Endodermal cell (in vitro differentiated cells): Measurements from ENCODE around the gene MOXD1. TPM values are rescaled to one million over a fixed set of nuclear protein-coding genes. Genes with fewer than 3 reads are reported as not detected.

ENCODE experiments used
- DNase-seq: peaks from one replicate; pipeline ENCODE4 v3.0.0-alpha.2; 2017
- H3K27ac ChIP-seq: 2 replicates; pipeline ENCODE4 v1.5.1; 2013; ENCODE audit warnings: mild to moderate bottlenecking, low read depth, low read length, moderate library complexity
- H3K27me3 ChIP-seq: 2 replicates; pipeline ENCODE4 v1.6.1; 2013; ENCODE audit warnings: mild to moderate bottlenecking, low read length, moderate library complexity; ENCODE audit not compliant: insufficient read depth, control insufficient read depth, poor library complexity, severe bottlenecking
- H3K36me3 ChIP-seq: 2 replicates; pipeline ENCODE4 v1.7.0; 2013; ENCODE audit warnings: mild to moderate bottlenecking, low read length, moderate library complexity; ENCODE audit not compliant: control insufficient read depth, insufficient read depth
- H3K4me1 ChIP-seq: one replicate; pipeline ENCODE4 v1.7.0; 2013; ENCODE audit warnings: low read length; ENCODE audit not compliant: control insufficient read depth, insufficient read depth
- H3K4me3 ChIP-seq: 2 replicates; pipeline ENCODE4 v1.5.1; 2013; ENCODE audit warnings: mild to moderate bottlenecking, low read length, moderate library complexity
- H3K9ac ChIP-seq: 2 replicates; pipeline ENCODE4 v1.6.1; 2013; ENCODE audit warnings: mild to moderate bottlenecking, low read length, moderate library complexity; ENCODE audit not compliant: poor library complexity, severe bottlenecking; ENCODE audit errors: extremely low read depth
- H3K9me3 ChIP-seq: 2 replicates; pipeline ENCODE4 v1.6.1; 2013; ENCODE audit warnings: mild to moderate bottlenecking, low read length, moderate library complexity; ENCODE audit not compliant: control insufficient read depth
- H3K27ac Mint-ChIP-seq: 2 replicates; pipeline ENCODE4 v1.8.0; 2020; ENCODE audit warnings: mixed read lengths
- H3K27me3 Mint-ChIP-seq: 2 replicates; pipeline ENCODE4 v1.8.0; 2021; ENCODE audit warnings: mild to moderate bottlenecking, mixed read lengths; ENCODE audit not compliant: insufficient read depth
- H3K36me3 Mint-ChIP-seq: 2 replicates; pipeline ENCODE4 v1.8.0; 2020; ENCODE audit warnings: low read depth, mixed read lengths
- H3K4me1 Mint-ChIP-seq: 2 replicates; pipeline ENCODE4 v1.8.0; 2020; ENCODE audit warnings: mixed read lengths
- H3K4me3 Mint-ChIP-seq: 2 replicates; pipeline ENCODE4 v1.8.0; 2020; ENCODE audit warnings: mild to moderate bottlenecking, moderate library complexity, mixed read lengths
- H3K9me3 Mint-ChIP-seq: 2 replicates; pipeline ENCODE4 v1.8.0; 2020; ENCODE audit warnings: mild to moderate bottlenecking, mixed read lengths
- CTCF ChIP-seq: fragments of 200-600 bp; sonication (generic); conservative IDR thresholded peaks from 2 replicates; pipeline ENCODE4 v1.5.0; 2021; ENCODE audit warnings: antibody characterized with exemption, mild to moderate bottlenecking
- WGBS, 2 experiments: methylation state at CpG; one replicate each; pipeline versions ENCODE4 v1.1.5 to v1.1.7; 2013; ENCODE audit warnings: missing lambda C conversion rate in 2 of 2, mixed read lengths in 1 of 2; ENCODE audit not compliant: insufficient coverage in 1 of 2, insufficient read length in 1 of 2; 5-methylcytosine and 5-hydroxymethylcytosine counted together
- total RNA-seq, 2 donors: library from RNA; stranded (reverse); fragmentation: NEBNext Ultra II Directional in 1 of 2; extraction: Animal tissue kit (Norgen Biotek cat#: 25700) in 1 of 2; gene quantifications; 2 replicates in 1 of 2; 3 replicates in 1 of 2; pipeline ENCODE4 v1.2.1, GENCODE V29; 2021

The MOXD1 gene
- total RNA-seq, 2 donors from 2014 or later = 1.3 to 3.2 TPM

GRCh38 chr6:132341646-132342045 lies 59.6 kb downstream of the MOXD1 start:
- peaks cover 7% of the 10 kb centered on the region for H3K9me3 Mint-ChIP-seq
- H3K4me3 ChIP-seq = no peak overlapping the region
- H3K27ac ChIP-seq = no peak overlapping the region
- no peaks in the 10 kb centered on the region for H3K27me3 ChIP-seq
- no peak overlapping the region for H3K27ac Mint-ChIP-seq
- no peak overlapping the region for H3K9ac ChIP-seq
- 90% methylated on average over 3 of the region's 3 CpGs; no CpG with 5 or more reads in 1 of the 2 experiments for WGBS, 2 experiments
- no peaks in the 10 kb centered on the region for H3K27me3 Mint-ChIP-seq
- TF ChIP-seq CTCF = no peak
- peaks cover 14% of the 10 kb centered on the region for H3K9me3 ChIP-seq
- no peaks in the 10 kb centered on the region for H3K36me3 ChIP-seq
- no peaks in the 10 kb centered on the region for H3K36me3 Mint-ChIP-seq
- H3K4me1 ChIP-seq = no peaks in the 10 kb centered on the region
- no peak for DNase-seq
- H3K4me1 Mint-ChIP-seq = peaks cover 2% of the 10 kb centered on the region
- H3K4me3 Mint-ChIP-seq = no peak overlapping the region

- no peak overlapping the region for H3K9ac ChIP-seq
Measured at GRCh38 chr6:132334521-132334885, 66.8 kb downstream of the MOXD1 start.

GRCh38 chr6:132333639-132334520 lies 67.4 kb downstream of the MOXD1 start:
- Histone ChIP-seq H3K4me3 (no peak overlapping the region), H3K9ac (no peak overlapping the region), H3K27me3 (no peaks in the 10 kb centered on the region), H3K36me3 (no peaks in the 10 kb centered on the region), H3K9me3 (no peaks in the 10 kb centered on the region), H3K27ac (no peak overlapping the region), H3K4me1 (no peaks in the 10 kb centered on the region)
- 87% methylated on average over 3 to 6 of the region's 6 CpGs for WGBS, 2 experiments
- DNase-seq = peak; percentile 61
- H3K4me1 Mint-ChIP-seq = peaks cover 10% of the 10 kb centered on the region
- no peaks in the 10 kb centered on the region for H3K36me3 Mint-ChIP-seq
- no peak for TF ChIP-seq CTCF
- H3K9me3 Mint-ChIP-seq = no peaks in the 10 kb centered on the region
- no peak overlapping the region for H3K4me3 Mint-ChIP-seq
- H3K27ac Mint-ChIP-seq = no peak overlapping the region
- H3K27me3 Mint-ChIP-seq = no peaks in the 10 kb centered on the region

More at GRCh38 chr6:132334521-132334885, 66.8 kb downstream of the MOXD1 start:
- H3K4me1 Mint-ChIP-seq = peaks cover 10% of the 10 kb centered on the region
- TF ChIP-seq CTCF = no peak
- Histone ChIP-seq H3K4me1 (no peaks in the 10 kb centered on the region), H3K4me3 (no peak overlapping the region), H3K27ac (no peak overlapping the region), H3K36me3 (no peaks in the 10 kb centered on the region), H3K9me3 (no peaks in the 10 kb centered on the region), H3K27me3 (no peaks in the 10 kb centered on the region)
- DNase-seq = no peak
- H3K27ac Mint-ChIP-seq = no peak overlapping the region
- no peak overlapping the region for H3K4me3 Mint-ChIP-seq
- H3K9me3 Mint-ChIP-seq = no peaks in the 10 kb centered on the region
- no peaks in the 10 kb centered on the region for H3K36me3 Mint-ChIP-seq
- H3K27me3 Mint-ChIP-seq = no peaks in the 10 kb centered on the region
- WGBS, 2 experiments = 44 to 65% methylated on average over 2 to 4 of the region's 4 CpGs
